K562 (cell line): ENCODE results near the gene PACS1. TPM values are rescaled to one million over a fixed set of nuclear protein-coding genes. Genes with fewer than 3 reads are reported as not detected.

Experiments
- CTCF ChIP-seq, 3 experiments: IDR thresholded peaks in 2 of 3; conservative IDR thresholded peaks in 1 of 3; 2 replicates each; pipeline ENCODE4 v1.5.1; 2011 to 2012; ENCODE audit warnings: low read length in 3 of 3, mild to moderate bottlenecking in 3 of 3, control low read depth in 2 of 3, improper control_type of control experiment in 1 of 3, inconsistent platforms in 1 of 3, low read depth in 1 of 3, mixed read lengths in 1 of 3, moderate library complexity in 1 of 3; ENCODE audit not compliant: insufficient read depth in 2 of 3
- KAT7 ChIP-seq: sonication (generic); formaldehyde crosslinking; IDR thresholded peaks from 2 replicates; pipeline ENCODE4 v1.8.0; 2022; ENCODE audit warnings: missing genetic modification reagents, mild to moderate bottlenecking, borderline replicate concordance
- KLF16 ChIP-seq: IDR thresholded peaks from 2 replicates; pipeline ENCODE4 v1.6.1; 2016; ENCODE audit warnings: antibody characterized with exemption
- MAZ ChIP-seq, 2 experiments: fragments of 450-650 bp in 1 of 2; sonication (generic) in 1 of 2; formaldehyde crosslinking; IDR thresholded peaks in 1 of 2; conservative IDR thresholded peaks in 1 of 2; 2 replicates each; pipeline versions ENCODE4 v1.4.0 to v1.5.0; 2020; ENCODE audit warnings: mild to moderate bottlenecking in 1 of 2, missing genetic modification reagents in 1 of 2
- MBD1 ChIP-seq: fragments of 250-450 bp; sonication (Bioruptor Pico); IDR thresholded peaks from 2 replicates; pipeline ENCODE4 v1.8.0; 2022; ENCODE audit warnings: inconsistent platforms
- MCM5 ChIP-seq: fragments of 450-650 bp; IDR thresholded peaks from 2 replicates; pipeline ENCODE4 v1.6.1; 2016; ENCODE audit warnings: low read depth
- MCM7 ChIP-seq, 2 experiments: fragments of 450-650 bp; IDR thresholded peaks; 2 replicates each; pipeline ENCODE4 v1.6.1; 2016 to 2018
- NONO ChIP-seq, 2 experiments: fragments of 200-400 bp in 1 of 2; fragments of 450-650 bp in 1 of 2; formaldehyde crosslinking in 1 of 2; IDR thresholded peaks; 2 replicates each; pipeline ENCODE4 v1.6.1; 2017; ENCODE audit warnings: low read depth in 2 of 2, mild to moderate bottlenecking in 2 of 2, moderate library complexity in 2 of 2, low read length in 1 of 2
- SMC3 ChIP-seq: conservative IDR thresholded peaks from 2 replicates; pipeline ENCODE4 v1.6.1; 2011; ENCODE audit warnings: low read depth, low read length, improper control_type of control experiment; ENCODE audit not compliant: insufficient read depth
- TAF9B ChIP-seq: fragments of 450-650 bp; IDR thresholded peaks from 2 replicates; pipeline ENCODE4 v1.6.1; 2018; ENCODE audit warnings: mild to moderate bottlenecking; ENCODE audit not compliant: partially characterized antibody
- U2AF2 ChIP-seq: fragments of 200-400 bp; formaldehyde crosslinking; optimal IDR thresholded peaks from 2 replicates; pipeline ENCODE3; 2017; ENCODE audit warnings: low read depth, mild to moderate bottlenecking, low read length
- ZBTB40 ChIP-seq, 2 experiments: fragments of 450-650 bp in 1 of 2; sonication (generic) in 1 of 2; formaldehyde crosslinking in 1 of 2; IDR thresholded peaks; 2 replicates each; pipeline versions ENCODE4 v1.7.1 to v1.9.0; 2016 to 2022; ENCODE audit warnings: inconsistent platforms in 1 of 2, mild to moderate bottlenecking in 1 of 2, missing genetic modification reagents in 1 of 2
- ZNF408 ChIP-seq: fragments of 250-450 bp; sonication (Bioruptor Pico); IDR thresholded peaks from 2 replicates; pipeline ENCODE4 v1.4.0; 2020; ENCODE audit warnings: low read depth, mild to moderate bottlenecking, moderate library complexity
- ZNF668 ChIP-seq: fragments of 250-450 bp; sonication (Bioruptor Pico); IDR thresholded peaks from 2 replicates; pipeline ENCODE4 v1.8.0; 2022; ENCODE audit warnings: mild to moderate bottlenecking, inconsistent platforms
- polyA plus RNA-seq, 8 experiments: library from polyadenylated mRNA; depleted of rRNA in 4 of 8; stranded (reverse) in 5 of 8; unstranded in 3 of 8; fragments of >200 nt; fragmentation: Nextera tagmentation in 2 of 8; fragmentation: Illumina TruSeq in 1 of 8; extraction: Ambion mirVana in 2 of 8; extraction: Trizol in 1 of 8; gene quantifications; 2 replicates each; pipeline versions ENCODE4 v1.2.1 to v1.2.3, GENCODE V29; 2011 to 2014; ENCODE audit warnings: inconsistent platforms in 1 of 8, missing spikeins in 1 of 8
- total RNA-seq, 7 experiments: library from RNA; depleted of rRNA in 6 of 7; stranded (reverse); fragments of >200 nt in 6 of 7; fragmentation: Illumina TruSeq in 2 of 7; extraction: Trizol in 2 of 7; gene quantifications; 2 replicates each; pipeline versions ENCODE4 v1.2.1 to v1.2.3, GENCODE V29; 2011 to 2021; ENCODE audit warnings: low replicate concordance in 1 of 7

Gene PACS1
- total and polyA plus RNA-seq, 9 of the 15 experiments (the other 6 are each of a cell fraction or from before 2014, with no cell fraction given): 0.34 to 28.1 (median 8.5) TPM

- TF ChIP-seq CTCF (IDR thresholded peaks at IDR 0.05 in 2 of 3, conservative IDR thresholded peaks at IDR 0.05 in 1 of 3; ENCODE audit: insufficient read depth in 2 of 3, low read depth in 1 of 3, low read length in 3 of 3): peak; percentile 93 to 96 (median 94)
- 0 out of 2 replicates have a peak, but pooled peaks have one; percentile 9 for TF ChIP-seq ZBTB40 (IDR thresholded peaks at IDR 0.05)
- no peak for TF ChIP-seq ZBTB40 (CRISPR knock-in tag; IDR thresholded peaks at IDR 0.05)
- TF ChIP-seq TAF9B: no peak
- no peak for TF ChIP-seq MCM5
- peak; percentile 63 to 79 for TF ChIP-seq MAZ (CRISPR knock-in tag; conservative IDR thresholded peaks at IDR 0.05 in 1 of 2, IDR thresholded peaks at IDR 0.05 in 1 of 2)
- peak; percentile 74 for TF ChIP-seq SMC3
- no peak for TF ChIP-seq ZNF668 (CRISPR knock-in tag)
- no peak for TF ChIP-seq MBD1 (CRISPR knock-in tag)
- no peak for TF ChIP-seq ZNF408 (CRISPR knock-in tag)
- TF ChIP-seq KAT7: no peak
- no peak for TF ChIP-seq U2AF2
- peak in 1 of 2 experiments; percentile 49; a peak in 1 of 4 replicates for TF ChIP-seq NONO (IDR thresholded peaks at IDR 0.05; ENCODE audit: low read depth in 2 of 2, low read length in 1 of 2)
- TF ChIP-seq MCM7 (IDR thresholded peaks at IDR 0.05): no peak
- peak; percentile 47; the same call in 1 of the 2 replicates for TF ChIP-seq KLF16
Observed at GRCh38 chr11:66022401-66023185, 47.5 kb upstream of the PACS1 start (continued).
